NB4 (cell line): ENCODE measurements around the gene ADAM10.

Experiments
- DNase-seq: peaks from one replicate; pipeline ENCODE4 v3.0.0; 2010; ENCODE audit warnings: low read depth
- H3K4me3 ChIP-seq: one replicate; pipeline ENCODE4 v1.5.1; 2011; ENCODE audit warnings: mild to moderate bottlenecking, low read depth, low read length, moderate library complexity
- MYC ChIP-seq: IDR thresholded peaks from 2 replicates; pipeline ENCODE4 v1.6.1; 2011; ENCODE audit warnings: low read depth, low read length
- POLR2A ChIP-seq: IDR thresholded peaks from 2 replicates; pipeline ENCODE4 v1.6.1; 2011; ENCODE audit warnings: mild to moderate bottlenecking; ENCODE audit not compliant: insufficient read length; ENCODE audit errors: extremely low read depth
- TF ChIP-seq, protein P1 (sequence below): IDR thresholded peaks from 2 replicates; pipeline ENCODE4 v1.6.1; 2011; ENCODE audit warnings: low read depth, low read length
- TF ChIP-seq, protein P2 (sequence below): IDR thresholded peaks from one replicate; pipeline ENCODE4 v1.5.1; 2012; ENCODE audit warnings: low read depth, low read length

ADAM10 gene, protein sequence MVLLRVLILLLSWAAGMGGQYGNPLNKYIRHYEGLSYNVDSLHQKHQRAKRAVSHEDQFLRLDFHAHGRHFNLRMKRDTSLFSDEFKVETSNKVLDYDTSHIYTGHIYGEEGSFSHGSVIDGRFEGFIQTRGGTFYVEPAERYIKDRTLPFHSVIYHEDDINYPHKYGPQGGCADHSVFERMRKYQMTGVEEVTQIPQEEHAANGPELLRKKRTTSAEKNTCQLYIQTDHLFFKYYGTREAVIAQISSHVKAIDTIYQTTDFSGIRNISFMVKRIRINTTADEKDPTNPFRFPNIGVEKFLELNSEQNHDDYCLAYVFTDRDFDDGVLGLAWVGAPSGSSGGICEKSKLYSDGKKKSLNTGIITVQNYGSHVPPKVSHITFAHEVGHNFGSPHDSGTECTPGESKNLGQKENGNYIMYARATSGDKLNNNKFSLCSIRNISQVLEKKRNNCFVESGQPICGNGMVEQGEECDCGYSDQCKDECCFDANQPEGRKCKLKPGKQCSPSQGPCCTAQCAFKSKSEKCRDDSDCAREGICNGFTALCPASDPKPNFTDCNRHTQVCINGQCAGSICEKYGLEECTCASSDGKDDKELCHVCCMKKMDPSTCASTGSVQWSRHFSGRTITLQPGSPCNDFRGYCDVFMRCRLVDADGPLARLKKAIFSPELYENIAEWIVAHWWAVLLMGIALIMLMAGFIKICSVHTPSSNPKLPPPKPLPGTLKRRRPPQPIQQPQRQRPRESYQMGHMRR

DNA sequence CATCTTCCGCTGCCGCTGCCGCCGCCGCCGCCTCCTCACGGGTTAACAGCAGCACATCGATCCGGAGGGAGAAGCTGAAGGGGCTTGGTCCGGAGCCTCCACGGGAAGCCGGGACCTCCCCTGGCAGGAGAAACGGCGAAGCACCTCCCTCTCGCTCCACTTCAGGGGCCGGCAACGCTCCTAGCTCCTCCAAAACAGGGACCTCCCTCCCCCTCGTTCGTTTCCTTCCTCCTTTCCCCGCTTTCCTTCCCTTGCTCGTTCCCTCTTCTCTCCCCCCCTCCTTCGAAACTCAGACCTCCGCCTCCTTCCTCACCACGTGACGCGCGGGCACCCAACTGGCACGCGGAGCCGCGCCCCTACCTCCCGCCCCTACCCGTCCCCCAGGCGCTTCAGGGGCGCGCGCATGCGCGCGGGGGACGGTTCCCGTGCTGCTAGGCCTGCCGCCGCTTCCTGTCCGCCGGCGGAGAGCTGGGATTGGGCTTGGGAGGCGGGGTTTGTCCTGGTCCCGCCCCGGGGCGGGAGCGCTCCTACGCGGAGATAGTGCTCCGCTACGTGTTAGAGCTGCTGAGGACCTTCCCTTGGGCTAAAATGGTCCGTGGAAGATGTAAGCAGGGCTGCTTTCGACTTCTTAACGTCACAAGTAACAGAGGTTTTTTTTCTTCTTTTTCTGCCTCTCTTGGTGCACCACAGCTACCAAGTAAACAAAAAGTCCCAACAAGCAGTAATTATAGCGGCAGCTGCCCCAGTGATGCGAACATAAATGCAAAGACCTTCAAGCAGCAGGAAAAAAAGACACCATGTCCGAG is at the start of gene ADAM10:
ADAM10 (minus strand) TSS at position 176 of the 806 bp plus-strand sequence; CDS start at position 3, 173 bp downstream.
- TF ChIP-seq, protein P1, sequence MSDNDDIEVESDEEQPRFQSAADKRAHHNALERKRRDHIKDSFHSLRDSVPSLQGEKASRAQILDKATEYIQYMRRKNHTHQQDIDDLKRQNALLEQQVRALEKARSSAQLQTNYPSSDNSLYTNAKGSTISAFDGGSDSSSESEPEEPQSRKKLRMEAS: peak; percentile 89
- TF ChIP-seq POLR2A (peak; percentile 66), MYC (peak; percentile 20; the same call in 1 of the 2 replicates)
- TF ChIP-seq, protein P2, sequence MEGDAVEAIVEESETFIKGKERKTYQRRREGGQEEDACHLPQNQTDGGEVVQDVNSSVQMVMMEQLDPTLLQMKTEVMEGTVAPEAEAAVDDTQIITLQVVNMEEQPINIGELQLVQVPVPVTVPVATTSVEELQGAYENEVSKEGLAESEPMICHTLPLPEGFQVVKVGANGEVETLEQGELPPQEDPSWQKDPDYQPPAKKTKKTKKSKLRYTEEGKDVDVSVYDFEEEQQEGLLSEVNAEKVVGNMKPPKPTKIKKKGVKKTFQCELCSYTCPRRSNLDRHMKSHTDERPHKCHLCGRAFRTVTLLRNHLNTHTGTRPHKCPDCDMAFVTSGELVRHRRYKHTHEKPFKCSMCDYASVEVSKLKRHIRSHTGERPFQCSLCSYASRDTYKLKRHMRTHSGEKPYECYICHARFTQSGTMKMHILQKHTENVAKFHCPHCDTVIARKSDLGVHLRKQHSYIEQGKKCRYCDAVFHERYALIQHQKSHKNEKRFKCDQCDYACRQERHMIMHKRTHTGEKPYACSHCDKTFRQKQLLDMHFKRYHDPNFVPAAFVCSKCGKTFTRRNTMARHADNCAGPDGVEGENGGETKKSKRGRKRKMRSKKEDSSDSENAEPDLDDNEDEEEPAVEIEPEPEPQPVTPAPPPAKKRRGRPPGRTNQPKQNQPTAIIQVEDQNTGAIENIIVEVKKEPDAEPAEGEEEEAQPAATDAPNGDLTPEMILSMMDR: no peak
- peak within 1 kb of the TSS; percentile 73 for H3K4me3 ChIP-seq
- peak; percentile 99 for DNase-seq

DNA sequence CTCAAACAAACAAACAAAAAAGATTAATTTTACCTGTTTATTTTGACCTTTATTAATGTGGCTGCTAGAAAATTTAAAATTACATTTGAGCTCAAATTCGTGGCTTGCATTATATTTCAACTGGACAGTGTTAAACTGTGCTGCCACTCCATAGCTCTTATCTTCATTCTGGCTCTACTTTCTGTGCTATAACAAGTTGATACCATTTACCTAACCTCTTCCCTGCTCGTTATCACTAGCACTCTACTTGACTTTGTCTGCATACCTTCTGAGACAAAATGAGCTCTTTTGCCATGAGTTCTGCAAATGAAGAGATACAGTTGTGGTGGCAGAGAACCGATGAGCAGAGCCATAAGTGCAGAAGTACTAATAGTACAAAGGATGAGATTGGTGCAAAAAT is 48.0 kb upstream of the ADAM10 start:
- H3K4me3 ChIP-seq: no peak overlapping the region
- TF ChIP-seq, protein P2: no peak
- TF ChIP-seq, protein P1: no peak
- no peak for TF ChIP-seq POLR2A
- TF ChIP-seq MYC: no peak
- DNase-seq: no peak

DNA sequence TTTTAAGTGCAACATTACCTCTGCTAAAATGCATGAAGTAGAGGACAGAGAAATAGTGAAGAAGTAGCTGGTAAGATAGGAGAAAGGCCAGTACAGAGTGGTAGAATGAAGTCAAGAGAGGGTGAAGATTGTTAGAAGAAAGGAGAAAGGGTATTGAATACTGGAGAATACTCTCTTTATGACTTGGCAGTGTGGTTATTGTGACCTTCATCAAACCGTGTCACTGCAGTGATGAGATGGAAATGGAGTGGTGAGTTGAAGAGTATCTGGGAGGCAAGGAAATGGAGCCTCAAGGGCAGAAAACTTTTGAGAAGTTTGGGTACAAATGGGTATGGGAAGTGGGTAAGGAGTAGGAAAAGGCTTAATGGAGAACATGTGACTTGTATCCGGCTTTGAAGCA is 46.3 kb upstream of the ADAM10 start:
- TF ChIP-seq MYC (no peak), POLR2A (no peak)
- TF ChIP-seq, protein P2: no peak
- TF ChIP-seq, protein P1: no peak
- H3K4me3 ChIP-seq: no peak overlapping the region
- DNase-seq: no peak

DNA sequence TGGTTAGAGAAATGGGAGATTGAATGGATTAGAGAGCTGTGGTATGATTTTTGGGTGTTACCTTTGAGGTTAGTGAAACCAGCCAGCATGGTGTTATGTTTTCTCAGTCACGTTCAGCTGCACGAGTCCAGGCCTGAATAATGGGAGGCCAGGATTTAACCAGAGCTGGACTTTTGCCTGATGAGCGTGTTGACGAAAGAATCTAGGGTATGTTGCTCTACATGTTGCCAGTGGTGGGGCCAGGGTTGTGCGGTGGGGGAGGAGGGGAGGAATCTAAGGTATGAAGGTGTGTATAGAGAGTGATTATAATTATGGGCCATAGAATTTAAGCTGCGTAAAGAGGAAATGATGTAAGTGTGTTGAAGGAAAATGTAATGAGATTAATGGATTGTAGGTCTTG is 44.4 kb upstream of the ADAM10 start:
- DNase-seq: no peak
- no peak overlapping the region for H3K4me3 ChIP-seq
- TF ChIP-seq MYC (no peak), POLR2A (no peak)
- TF ChIP-seq, protein P2: no peak
- TF ChIP-seq, protein P1: no peak

DNA sequence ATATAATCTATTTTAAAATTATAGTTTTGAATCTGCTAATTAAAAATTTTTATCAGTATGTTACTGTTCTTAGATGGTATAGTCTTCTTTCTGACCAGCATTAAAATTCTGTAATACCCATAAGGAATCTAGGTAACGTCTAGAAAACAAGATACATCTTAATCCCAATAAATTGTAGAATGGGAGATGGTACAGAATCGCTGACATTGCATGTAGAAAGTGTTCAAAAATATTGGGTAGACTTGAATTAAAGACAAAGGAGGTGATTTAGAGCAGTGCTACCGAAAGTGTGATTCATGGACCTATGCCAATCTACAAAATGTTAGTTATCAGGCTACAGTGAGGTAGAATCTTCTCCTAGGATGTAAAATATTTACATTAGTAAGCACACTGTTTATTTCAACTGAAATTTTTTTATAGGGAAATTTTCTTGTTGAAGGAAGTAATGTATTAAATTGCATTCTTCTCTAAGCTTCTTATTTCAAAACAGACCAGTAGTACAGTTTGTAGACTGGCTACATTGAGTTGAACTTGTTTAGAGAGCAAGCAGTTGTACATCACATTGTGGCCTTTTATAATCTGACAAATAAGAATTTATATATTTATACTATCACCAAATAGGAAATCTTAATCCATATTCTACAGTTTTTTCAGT is 38.7 kb upstream of the ADAM10 start:
- no peak overlapping the region for H3K4me3 ChIP-seq
- no peak for DNase-seq
- TF ChIP-seq POLR2A (no peak), MYC (no peak)
- TF ChIP-seq, protein P1: no peak
- TF ChIP-seq, protein P2: no peak
